Superior temporal gyrus (tissue), 1 donor: ENCODE results near the gene MOV10.

Experiments used
- DNase-seq: peaks from one replicate; pipeline ENCODE4 v3.0.0-alpha.2; 2016; ENCODE audit errors: extremely low spot score

Gene MOV10

GRCh38 chr1:112735752-112736151 lies 61.3 kb downstream of the MOV10 start:
- no peak for DNase-seq

- no peak for DNase-seq
Observed at GRCh38 chr1:112737573-112737972, 63.1 kb downstream of the MOV10 start.

- DNase-seq, result no peak
Observed at GRCh38 chr1:112743174-112744008, 68.9 kb downstream of the MOV10 start.

- DNase-seq, result no peak
Observed at GRCh38 chr1:112744009-112744578, 69.6 kb downstream of the MOV10 start.

- no peak for DNase-seq
Observed at GRCh38 chr1:112748396-112748795, 73.9 kb downstream of the MOV10 start.
